ENCODE measurements around the gene KCNIP3. TPM values are rescaled to one million over a fixed set of nuclear protein-coding genes. Genes with fewer than 3 reads are reported as not detected.

Gene KCNIP3
- total RNA-seq, 1 donor from 2014 or later = not detected

- Mint-ChIP-seq H3K9me3 (no peaks in the 10 kb centered on the region), H3K4me3 (no peak overlapping the region), H3K27ac (no peak overlapping the region), H3K27me3 (peaks cover 6% of the 10 kb centered on the region), H3K4me1 (no peaks in the 10 kb centered on the region), H3K36me3 (ENCODE audit: low read depth) (no peaks in the 10 kb centered on the region)
- intact Hi-C loops (cut with micrococcal nuclease) = loop anchor here (10.0 kb wide), 1 partner anchor 344 kb away; no protein-coding TSS in a partner anchor
- DNase-seq (no peak), ATAC-seq (ENCODE audit: low read depth) (no peak)
- ChIA-PET POLR2A (no interaction called here), CTCF (no interaction called here)
- TF ChIP-seq CTCF (IDR thresholded peaks at IDR 0.05) = no peak
Measured at GRCh38 chr2:95380731-95381130, 83.6 kb downstream of the KCNIP3 start.

GRCh38 chr2:95381212-95382191, 84.4 kb downstream of the KCNIP3 start:
- Mint-ChIP-seq H3K9me3 (no peaks in the 10 kb centered on the region), H3K4me3 (no peak overlapping the region), H3K27ac (no peak overlapping the region), H3K4me1 (no peaks in the 10 kb centered on the region), H3K27me3 (peaks cover 11% of the 10 kb centered on the region), H3K36me3 (ENCODE audit: low read depth) (no peaks in the 10 kb centered on the region)
- no peak for ATAC-seq (ENCODE audit: low read depth)
- TF ChIP-seq CTCF (IDR thresholded peaks at IDR 0.05) = no peak
- DNase-seq = no peak
- intact Hi-C loops (cut with micrococcal nuclease) = loop anchor here (10.0 kb wide), 1 partner anchor 343 kb away; no protein-coding TSS in a partner anchor
- ChIA-PET POLR2A (no interaction called here), CTCF (no interaction called here)

- H3K4me1 Mint-ChIP-seq = no peaks in the 10 kb centered on the region
- H3K36me3 Mint-ChIP-seq (ENCODE audit: low read depth) = no peaks in the 10 kb centered on the region
- H3K27ac Mint-ChIP-seq = no peak overlapping the region
- H3K4me3 Mint-ChIP-seq = no peak overlapping the region
- CTCF ChIA-PET = no interaction called here
- intact Hi-C loops (cut with micrococcal nuclease) = loop anchor here (10.0 kb wide), 1 partner anchor 343 kb away; no protein-coding TSS in a partner anchor
- no peak for TF ChIP-seq CTCF (IDR thresholded peaks at IDR 0.05)
- DNase-seq (no peak), ATAC-seq (ENCODE audit: low read depth) (no peak)
- H3K9me3 Mint-ChIP-seq = no peaks in the 10 kb centered on the region
- POLR2A ChIA-PET = no interaction called here
- peaks cover 9% of the 10 kb centered on the region for H3K27me3 Mint-ChIP-seq
Measured at GRCh38 chr2:95382192-95382591, 85.0 kb downstream of the KCNIP3 start.

GRCh38 chr2:95382686-95383634, 85.8 kb downstream of the KCNIP3 start:
- Mint-ChIP-seq H3K27me3 (peaks cover 9% of the 10 kb centered on the region), H3K27ac (no peak overlapping the region)
- CTCF ChIA-PET = no interaction called here

More at GRCh38 chr2:95382686-95383634, 85.8 kb downstream of the KCNIP3 start:
- TF ChIP-seq CTCF (IDR thresholded peaks at IDR 0.05) = no peak
- H3K36me3 Mint-ChIP-seq (ENCODE audit: low read depth) = no peaks in the 10 kb centered on the region
- DNase-seq (no peak), ATAC-seq (ENCODE audit: low read depth) (no peak)
- no peak overlapping the region for H3K4me3 Mint-ChIP-seq
- POLR2A ChIA-PET = no interaction called here
- H3K9me3 Mint-ChIP-seq = no peaks in the 10 kb centered on the region
- H3K4me1 Mint-ChIP-seq = no peaks in the 10 kb centered on the region
- intact Hi-C loops (cut with micrococcal nuclease) = loop anchor here (10.0 kb wide), 1 partner anchor 342 kb away; no protein-coding TSS in a partner anchor
